Uterus (tissue), 2 donors: ENCODE data around the gene IKBKE.

Experiments used
- CTCF ChIP-seq, 4 experiments: fragments of 200-600 bp in 2 of 4; fragments of 450-650 bp in 2 of 4; sonication (generic) in 2 of 4; IDR thresholded peaks; one replicate each; pipeline ENCODE4 v1.5.1; 2016 to 2019; ENCODE audit warnings: antibody characterized with exemption in 4 of 4, mild to moderate bottlenecking in 2 of 4, moderate library complexity in 1 of 4
- POLR2A ChIP-seq, 2 donors: fragments of 450-650 bp; IDR thresholded peaks; one replicate each; pipeline ENCODE4 v1.6.1; 2016; ENCODE audit warnings: antibody characterized with exemption in 2 of 2, mild to moderate bottlenecking in 1 of 2, moderate library complexity in 1 of 2

GRCh38 chr1:206457408-206458120 lies 12.7 kb upstream of the IKBKE start:
- TF ChIP-seq CTCF (IDR thresholded peaks at IDR 0.05) (no peak), POLR2A (IDR thresholded peaks at IDR 0.05) (no peak)
